ENCODE results near the gene TET2.

Gene TET2

DNA sequence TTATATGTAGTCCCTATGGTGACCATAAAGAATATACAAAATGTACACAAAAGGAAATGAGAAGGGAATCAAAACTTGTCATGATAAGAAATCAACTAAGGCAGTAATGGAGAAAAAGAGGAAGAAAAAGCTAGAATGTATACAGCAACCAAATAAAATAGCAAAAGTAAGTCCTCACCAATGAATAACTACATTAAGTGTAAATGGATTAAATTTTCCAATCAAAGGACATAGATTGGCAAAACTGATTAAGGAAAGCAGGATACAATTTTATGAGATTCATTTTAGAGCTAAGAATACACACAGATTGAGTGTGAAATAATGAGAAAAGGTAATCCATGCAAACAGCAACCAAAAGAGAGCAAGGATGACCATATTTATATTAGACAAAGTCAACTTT is 157.4 kb downstream of the TET2 start:
- Histone ChIP-seq H3K9me3 (no peaks in the 10 kb centered on the region), H3K36me3 (no peaks in the 10 kb centered on the region), H3K27me3 (no peaks in the 10 kb centered on the region), H3K4me1 (no peaks in the 10 kb centered on the region), H3K4me3 (ENCODE audit: low read depth, low read length) (no peak overlapping the region)
- no peak for DNase-seq
- TF ChIP-seq, protein P1, sequence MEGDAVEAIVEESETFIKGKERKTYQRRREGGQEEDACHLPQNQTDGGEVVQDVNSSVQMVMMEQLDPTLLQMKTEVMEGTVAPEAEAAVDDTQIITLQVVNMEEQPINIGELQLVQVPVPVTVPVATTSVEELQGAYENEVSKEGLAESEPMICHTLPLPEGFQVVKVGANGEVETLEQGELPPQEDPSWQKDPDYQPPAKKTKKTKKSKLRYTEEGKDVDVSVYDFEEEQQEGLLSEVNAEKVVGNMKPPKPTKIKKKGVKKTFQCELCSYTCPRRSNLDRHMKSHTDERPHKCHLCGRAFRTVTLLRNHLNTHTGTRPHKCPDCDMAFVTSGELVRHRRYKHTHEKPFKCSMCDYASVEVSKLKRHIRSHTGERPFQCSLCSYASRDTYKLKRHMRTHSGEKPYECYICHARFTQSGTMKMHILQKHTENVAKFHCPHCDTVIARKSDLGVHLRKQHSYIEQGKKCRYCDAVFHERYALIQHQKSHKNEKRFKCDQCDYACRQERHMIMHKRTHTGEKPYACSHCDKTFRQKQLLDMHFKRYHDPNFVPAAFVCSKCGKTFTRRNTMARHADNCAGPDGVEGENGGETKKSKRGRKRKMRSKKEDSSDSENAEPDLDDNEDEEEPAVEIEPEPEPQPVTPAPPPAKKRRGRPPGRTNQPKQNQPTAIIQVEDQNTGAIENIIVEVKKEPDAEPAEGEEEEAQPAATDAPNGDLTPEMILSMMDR (IDR thresholded peaks at IDR 0.05; ENCODE audit: low read depth, low read length), result no peak

DNA sequence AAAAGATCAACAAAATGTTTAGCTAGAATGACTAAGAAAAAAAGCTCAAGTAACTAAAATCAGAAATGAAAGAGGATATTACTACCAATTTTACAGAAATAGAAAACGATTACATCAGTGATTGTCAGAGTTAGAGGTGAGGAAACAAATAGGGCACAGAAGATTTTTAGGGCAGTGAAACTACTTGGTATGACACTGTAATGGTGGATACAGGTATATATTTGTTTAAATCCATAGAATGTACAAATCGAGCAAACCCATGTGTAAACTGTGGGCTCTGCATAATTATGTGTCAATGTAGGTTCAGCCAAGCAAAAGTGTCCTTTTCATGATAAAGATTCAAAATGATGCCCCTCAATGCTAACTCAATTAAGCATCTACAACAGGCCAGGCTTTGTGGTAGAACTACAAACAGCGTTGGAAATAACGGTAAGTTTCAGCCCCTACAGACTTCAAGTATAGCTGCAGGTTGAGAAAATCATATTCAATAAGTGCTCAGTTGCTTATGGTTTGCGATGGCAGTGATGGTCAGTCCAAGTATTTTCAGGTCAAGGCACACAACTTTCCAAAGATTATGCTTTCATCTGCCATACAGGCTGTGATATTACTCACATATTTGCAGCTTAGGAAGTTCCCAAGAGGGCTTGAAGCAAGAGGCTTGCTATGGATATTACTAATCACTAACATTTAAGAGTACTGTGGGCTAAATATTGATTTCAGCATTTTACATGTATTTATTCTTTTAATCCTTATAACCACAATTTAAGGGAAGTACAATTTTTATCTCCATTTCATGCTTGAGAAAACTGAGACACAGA is 158.6 kb downstream of the TET2 start:
- Histone ChIP-seq H3K27me3 (no peaks in the 10 kb centered on the region), H3K9me3 (no peaks in the 10 kb centered on the region), H3K4me3 (ENCODE audit: low read depth, low read length) (no peak overlapping the region), H3K4me1 (no peaks in the 10 kb centered on the region), H3K36me3 (no peaks in the 10 kb centered on the region)
- TF ChIP-seq, protein P1 (IDR thresholded peaks at IDR 0.05; ENCODE audit: low read depth, low read length), result no peak
- DNase-seq, result no peak

GRCh38 chr4:105306158-105306781 is 159.6 kb downstream of the TET2 start:
- Histone ChIP-seq H3K4me3 (ENCODE audit: low read depth, low read length) (no peak overlapping the region), H3K4me1 (no peaks in the 10 kb centered on the region), H3K9me3 (no peaks in the 10 kb centered on the region), H3K27me3 (no peaks in the 10 kb centered on the region), H3K36me3 (no peaks in the 10 kb centered on the region)
- no peak for DNase-seq
- TF ChIP-seq, protein P1 (IDR thresholded peaks at IDR 0.05; ENCODE audit: low read depth, low read length), result no peak

DNA sequence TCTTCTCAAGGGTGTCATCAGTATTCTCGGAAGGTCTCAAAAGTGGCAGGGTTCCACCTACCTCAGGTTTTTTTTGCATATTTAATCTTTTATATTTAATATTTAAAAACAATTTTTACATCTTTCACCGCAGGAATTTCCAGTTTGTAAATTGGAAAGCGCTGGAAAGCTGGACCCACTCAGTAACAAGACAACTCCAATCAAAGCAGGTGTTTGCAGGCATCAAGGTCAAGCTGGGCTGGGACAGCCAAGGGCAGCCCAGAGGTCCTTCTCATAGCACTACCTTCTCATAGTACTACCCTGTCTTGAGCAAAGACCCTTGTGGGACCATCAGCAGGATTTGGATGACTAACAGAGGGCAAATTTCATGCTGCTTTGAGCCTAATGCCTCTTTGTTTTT is 160.1 kb downstream of the TET2 start:
- no peaks in the 10 kb centered on the region for H3K4me1 ChIP-seq
- H3K4me3 ChIP-seq (ENCODE audit: low read depth, low read length), result no peak overlapping the region
- TF ChIP-seq, protein P1 (IDR thresholded peaks at IDR 0.05; ENCODE audit: low read depth, low read length), result no peak
- no peak for DNase-seq
- H3K9me3 ChIP-seq, result no peaks in the 10 kb centered on the region
- no peaks in the 10 kb centered on the region for H3K27me3 ChIP-seq
- H3K36me3 ChIP-seq, result no peaks in the 10 kb centered on the region

GRCh38 chr4:105318486-105318885 is 171.8 kb downstream of the TET2 start:
- Histone ChIP-seq H3K4me3 (ENCODE audit: low read depth, low read length) (no peak overlapping the region), H3K4me1 (no peaks in the 10 kb centered on the region), H3K27me3 (no peaks in the 10 kb centered on the region), H3K36me3 (no peaks in the 10 kb centered on the region), H3K9me3 (no peaks in the 10 kb centered on the region)
- TF ChIP-seq, protein P1 (IDR thresholded peaks at IDR 0.05; ENCODE audit: low read depth, low read length), result no peak
- DNase-seq, result no peak

DNA sequence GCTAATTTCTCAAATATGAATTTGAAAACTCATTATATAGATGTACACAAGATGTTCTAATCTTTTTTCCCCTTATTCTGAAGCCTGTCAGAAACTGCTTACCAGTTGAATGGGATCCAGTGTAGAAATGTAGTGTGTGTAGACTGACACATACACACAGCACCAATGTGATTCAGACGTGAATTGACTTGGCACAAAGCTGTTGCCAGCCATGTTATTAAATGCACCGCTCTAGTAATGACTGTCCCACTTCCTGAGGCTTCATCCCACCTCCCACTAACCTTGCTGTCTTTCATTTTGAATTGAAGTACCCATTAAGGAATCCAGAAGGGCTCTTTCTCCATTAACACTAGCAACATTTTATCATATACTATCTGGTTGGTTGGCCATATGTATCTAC is 180.5 kb downstream of the TET2 start:
- DNase-seq, result no peak
- TF ChIP-seq, protein P1 (IDR thresholded peaks at IDR 0.05; ENCODE audit: low read depth, low read length), result no peak
- no peaks in the 10 kb centered on the region for H3K36me3 ChIP-seq
- H3K4me3 ChIP-seq (ENCODE audit: low read depth, low read length), result no peak overlapping the region
- no peaks in the 10 kb centered on the region for H3K9me3 ChIP-seq
- H3K27me3 ChIP-seq, result no peaks in the 10 kb centered on the region
- H3K4me1 ChIP-seq, result no peaks in the 10 kb centered on the region
